Stimulated activated CD4-positive, alpha-beta T cell treated with anti-CD3 and anti-CD28 coated beads, TNF-alpha, amount 100 ng/mL, for 4 hours (primary cell): ENCODE measurements around the gene JARID2.
"Not testable (repeated sequence)": the region's sequence is repeated elsewhere in the genome, so short reads cannot be mapped to it uniquely, and the experiment has no call there.

Experiments used
- DNase-seq, 3 experiments: peaks; one replicate each; pipeline ENCODE4 v3.0.0-alpha.2; 2020; ENCODE audit warnings: low read depth in 3 of 3

Gene JARID2

DNA sequence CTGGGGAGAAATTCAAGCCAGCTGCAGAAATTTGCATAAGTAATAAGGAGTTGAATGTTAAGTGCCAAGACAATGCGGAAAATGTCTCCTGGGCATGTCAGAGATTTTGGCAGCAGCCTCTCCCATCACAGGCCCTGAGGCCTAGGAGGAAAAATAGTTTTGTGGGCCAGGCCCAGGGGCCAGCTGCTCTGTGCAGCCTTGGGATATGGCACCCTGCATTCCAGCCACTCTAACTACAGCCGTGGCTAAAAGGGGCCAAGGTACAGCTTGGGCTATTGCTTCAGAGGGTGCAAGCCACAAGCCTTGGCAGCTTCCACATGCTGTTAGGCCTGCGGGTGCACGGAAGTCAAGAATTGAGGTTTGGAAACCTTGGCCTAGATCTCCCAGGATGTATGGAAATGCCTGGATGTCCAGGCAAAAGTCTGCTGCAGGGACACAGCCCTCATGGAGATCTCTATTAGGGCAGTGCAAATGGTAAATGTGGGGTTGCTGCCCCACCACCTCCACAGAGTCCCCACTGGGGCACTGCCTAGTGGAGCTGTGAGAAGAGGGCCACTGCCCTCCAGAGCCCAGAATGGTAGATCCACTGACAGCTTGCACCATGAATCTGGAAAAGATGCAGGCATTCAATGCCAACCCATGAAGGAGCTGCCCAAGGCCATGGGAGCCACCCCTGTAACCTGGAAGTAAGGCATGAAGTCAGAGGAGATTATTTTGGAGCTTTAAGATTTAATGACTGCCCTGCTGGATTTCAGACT lies 290.5 kb downstream of the JARID2 start:
- DNase-seq: no peak

DNA sequence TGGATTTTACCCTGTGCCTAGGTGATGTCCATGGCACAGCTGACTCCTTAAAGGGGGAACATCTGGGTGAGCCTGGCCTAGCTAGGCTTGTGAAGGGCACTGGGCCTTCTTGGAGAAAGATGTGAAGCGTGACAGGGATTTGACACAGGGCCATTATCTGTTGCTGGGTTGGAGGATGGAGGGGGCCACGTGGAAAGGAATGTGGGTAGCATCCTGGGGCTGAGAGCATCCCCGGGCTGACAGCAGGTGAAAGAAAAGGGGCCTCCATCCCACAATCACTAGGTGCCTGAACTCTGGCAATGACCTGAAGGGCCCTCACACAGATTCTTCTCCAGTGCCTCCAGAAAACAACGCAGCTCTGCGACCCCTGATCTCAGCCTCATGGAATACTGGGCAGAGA lies 292.2 kb downstream of the JARID2 start:
- DNase-seq: no peak

DNA sequence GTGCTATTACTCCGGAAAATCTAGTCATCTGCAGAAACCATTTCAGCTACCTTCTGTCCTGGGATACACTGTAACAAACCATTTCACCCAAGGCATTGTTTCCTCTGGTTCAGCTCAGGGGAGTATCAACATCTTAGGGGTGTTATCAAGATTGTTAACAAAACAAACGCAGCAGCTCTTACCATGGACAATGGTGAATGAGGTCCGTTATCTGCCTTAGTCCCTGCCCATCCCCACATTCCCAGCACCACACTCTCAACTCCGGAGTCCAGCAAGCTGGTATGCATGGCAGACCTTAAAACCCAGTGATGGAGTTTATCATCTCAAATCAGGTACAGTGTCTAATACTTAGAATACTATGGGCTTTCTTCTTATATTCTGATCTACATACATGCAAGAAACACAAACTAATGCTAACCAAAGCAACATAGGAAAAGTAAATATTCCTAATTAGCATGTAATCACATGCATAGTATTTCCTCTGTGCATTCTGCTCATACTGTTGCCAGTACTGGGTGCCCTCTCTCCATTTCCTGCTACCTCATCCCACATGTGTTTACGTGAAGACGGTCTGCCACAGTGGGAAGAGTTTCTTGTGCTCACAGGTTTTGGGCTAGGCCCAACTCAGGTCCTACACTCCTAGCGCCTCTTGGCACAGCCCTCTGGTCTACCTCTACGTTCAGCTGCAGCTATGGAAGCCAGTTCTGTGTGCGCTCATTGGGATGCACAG lies 293.1 kb downstream of the JARID2 start:
- no peak for DNase-seq

DNA sequence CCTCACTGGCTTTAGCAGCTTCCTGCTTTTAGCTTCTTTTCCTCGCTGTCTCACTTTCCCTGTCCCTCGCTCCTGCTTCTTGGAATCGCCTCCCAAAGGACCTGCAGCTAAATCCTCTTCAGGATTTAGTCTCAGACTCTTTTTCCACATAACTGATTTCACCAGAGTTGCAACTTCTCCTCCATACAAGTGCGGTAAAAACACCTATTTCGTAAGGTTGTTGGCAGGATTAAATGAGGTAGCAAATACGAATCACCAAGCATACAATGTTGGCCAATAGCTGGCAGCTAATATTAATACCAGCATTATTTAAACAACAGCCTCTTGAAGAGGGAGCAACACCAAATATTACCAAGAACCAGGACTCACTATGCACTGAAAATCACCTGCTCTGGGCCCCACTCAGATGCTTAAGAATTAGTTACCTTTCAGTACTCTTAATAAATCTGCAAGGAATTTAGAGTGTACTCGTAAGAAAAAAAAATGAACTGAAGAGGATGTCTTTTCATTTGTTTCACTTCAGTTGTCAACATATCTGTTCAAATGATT lies 293.9 kb downstream of the JARID2 start:
- DNase-seq: no peak

DNA sequence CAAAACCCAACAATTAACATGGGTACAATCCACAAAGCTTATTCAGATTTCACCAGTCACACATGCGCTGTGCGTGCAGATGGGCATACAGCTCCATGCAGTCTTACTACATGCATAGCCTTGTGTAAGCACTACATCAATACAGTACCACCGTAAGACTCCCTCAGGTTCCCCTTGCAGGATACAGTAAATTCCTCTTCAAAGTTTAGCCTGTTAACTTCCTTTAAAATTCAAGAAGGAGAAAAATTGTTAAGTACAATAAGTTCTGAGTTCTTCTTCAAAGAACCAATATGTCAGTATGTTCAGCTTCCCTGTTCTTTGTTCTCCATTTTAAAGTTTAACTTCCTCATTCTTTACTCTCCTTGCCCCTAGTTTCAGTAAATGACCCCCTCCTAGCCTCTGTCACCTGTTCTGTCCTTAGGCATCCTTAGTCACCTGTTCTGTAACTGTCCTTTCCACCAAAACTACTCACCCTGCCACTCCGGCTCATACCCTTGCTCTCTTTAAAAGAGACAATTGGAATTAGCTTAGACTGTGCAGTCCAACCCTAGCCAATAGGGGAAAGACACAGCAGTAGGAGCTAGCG lies 297.6 kb downstream of the JARID2 start:
- DNase-seq: not testable (repeated sequence)

DNA sequence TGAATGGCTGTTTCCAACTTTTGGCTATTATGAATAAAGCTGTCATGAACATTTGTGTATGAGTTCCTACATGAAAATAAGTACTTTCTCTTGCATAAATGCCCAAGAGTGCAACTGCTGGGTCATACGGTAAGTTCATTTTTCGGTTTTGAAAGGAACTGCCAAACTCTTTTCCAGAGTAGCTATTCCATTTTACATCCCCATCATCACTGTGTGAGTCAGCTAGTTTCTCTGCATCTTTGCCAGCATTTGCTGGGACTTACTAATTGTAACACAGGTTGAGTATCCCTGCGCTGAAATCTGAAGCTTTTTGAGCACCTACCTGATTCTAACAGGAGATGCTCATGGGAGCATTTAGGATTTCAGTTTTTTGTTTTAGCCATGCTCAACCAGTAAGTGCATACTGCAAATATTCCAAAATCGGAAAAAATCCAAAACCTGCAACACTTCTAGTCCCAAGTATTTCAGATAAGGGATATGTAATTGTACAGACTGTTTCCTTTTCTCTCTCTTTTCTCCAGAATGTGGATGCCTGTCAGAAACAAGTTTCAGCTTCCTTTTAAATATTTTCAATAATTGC lies 298.5 kb downstream of the JARID2 start:
- DNase-seq: no peak

DNA sequence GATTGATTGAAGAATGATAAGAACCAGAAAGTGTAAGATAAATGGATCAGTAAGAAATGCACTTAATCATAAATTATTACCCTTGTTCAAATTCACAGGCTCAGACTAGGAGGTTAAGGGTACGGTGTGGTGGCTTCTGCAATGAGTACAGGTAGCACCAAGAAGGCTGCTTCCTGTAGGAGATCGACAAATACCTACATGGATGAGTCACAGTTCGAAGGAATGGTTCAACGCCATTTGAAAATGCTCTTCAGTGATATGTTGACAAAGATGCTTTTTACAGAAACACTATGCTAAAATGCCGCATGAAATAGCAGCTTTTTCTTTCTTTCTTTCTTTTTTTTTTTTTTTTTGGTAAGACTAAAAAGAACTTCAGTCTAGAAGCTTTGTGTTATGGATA lies 300.7 kb downstream of the JARID2 start:
- DNase-seq: no peak

DNA sequence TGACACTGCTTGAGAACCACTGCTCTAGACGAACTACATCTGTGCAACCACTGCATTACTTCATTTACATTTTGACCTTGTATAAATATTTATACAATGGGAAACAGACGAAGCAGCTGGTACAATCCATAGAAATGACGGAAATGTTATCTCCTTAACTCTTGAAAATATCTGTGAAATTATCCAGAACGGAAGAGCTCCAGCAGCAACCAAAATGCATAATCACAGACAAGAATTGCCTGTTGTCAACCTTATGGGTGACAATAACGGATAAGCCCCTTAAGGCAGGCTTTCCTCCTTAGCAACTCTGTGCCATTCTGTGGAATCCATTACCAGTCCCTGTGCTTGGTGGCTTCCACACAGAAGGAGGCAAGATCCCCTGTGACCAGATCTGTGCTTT lies 301.5 kb downstream of the JARID2 start:
- no peak for DNase-seq

DNA sequence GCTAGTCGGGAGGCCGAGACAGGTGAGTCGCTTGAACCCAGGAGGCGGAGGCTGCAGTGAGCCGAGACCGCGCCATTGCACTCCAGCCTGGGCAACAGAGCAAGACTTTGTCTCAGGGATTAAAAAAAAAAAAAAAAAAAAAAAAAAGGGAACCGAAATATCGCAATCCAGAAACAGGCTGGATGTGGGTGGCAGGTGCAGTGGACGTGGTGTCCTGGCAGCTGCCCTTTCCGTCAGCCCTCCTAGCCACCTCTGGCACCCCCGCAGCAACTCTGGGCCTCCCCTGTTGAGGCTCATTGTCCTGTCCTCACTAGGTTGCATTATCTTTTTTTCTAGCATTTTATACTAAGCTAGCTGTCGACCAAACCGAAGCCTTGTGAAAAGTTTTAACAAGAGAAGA lies 303.5 kb downstream of the JARID2 start:
- no peak for DNase-seq

DNA sequence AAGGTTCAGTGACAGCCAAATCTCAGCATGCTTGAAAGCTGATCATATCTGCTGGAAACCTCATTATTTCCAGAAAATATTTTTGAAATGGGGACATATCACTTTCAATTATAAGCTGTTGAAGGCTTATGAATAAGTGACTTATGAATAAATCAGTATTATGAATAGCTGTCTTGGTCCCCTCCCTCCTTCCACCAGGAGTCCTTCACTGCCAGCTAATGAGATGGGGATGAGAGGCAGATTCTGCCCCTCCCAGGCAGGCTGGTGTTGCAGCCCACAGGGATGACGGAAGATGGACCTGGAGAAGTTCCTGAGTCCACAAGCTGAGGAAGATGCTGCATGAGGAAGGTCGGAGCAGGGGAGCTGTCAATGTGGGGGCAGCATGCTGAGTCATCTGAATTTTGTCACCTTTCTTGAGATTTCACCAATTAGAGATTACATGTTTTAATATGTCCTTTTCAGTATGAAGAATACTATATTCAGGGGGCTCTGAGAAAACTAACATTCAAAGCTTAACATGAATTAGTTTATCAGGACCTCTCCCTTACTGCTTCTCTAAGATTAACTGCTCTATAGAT lies 304.8 kb downstream of the JARID2 start:
- no peak for DNase-seq

DNA sequence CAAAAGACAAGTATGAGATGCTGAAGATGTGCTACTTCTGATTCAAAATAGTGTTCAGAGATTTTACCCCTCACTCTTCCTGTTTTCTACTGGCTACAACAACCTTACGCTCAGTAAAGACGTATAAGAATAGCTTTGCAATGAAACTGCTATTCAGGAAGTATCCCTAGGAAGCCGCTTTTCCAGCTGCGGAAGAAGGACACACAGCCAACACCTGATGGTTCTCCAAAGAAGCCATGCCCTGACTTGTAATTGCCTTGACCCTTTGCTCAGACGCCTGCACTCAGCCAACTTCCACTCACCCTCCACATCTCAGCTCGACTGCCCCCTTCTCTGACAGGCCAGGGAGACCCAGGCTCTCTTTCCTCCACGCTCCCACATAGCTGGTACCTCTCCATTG lies 305.4 kb downstream of the JARID2 start:
- no peak for DNase-seq

DNA sequence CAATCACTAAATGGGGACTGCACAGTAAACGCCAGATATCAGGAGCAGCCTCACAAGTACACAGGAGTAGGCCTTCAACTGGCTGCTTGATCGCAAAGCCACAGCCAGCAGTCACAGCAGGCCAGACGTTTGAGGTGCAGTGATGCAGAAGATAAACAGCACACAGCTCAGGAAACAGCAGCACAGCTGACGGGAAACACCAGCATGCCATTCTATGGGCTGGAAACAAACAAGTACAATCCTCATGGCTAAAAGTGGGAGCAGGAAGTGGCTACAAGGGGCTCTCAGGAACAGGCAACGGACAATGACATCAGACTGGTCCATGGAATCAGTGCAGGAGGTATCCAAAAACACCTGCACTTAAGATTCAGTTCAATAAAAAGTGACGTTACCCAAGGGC lies 305.9 kb downstream of the JARID2 start:
- no peak for DNase-seq

DNA sequence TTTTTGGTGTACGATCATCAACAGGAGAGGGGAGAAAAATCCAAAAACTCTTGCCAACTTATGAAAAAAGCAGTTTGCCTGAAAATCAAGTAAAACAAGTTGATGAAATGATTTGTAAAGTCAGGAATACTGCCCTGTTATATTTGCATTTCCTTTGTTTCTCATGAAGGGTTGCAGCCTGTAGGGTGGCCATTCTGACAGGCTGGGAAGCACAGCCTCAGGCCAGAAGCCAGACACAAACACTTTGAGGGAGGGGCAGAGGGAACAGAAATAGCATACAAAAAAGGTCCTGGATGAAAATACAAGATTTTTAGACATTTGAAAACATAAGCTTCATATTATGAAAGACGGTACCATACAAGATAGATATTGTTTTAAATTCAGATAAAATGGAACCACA lies 307.2 kb downstream of the JARID2 start:
- DNase-seq: no peak

DNA sequence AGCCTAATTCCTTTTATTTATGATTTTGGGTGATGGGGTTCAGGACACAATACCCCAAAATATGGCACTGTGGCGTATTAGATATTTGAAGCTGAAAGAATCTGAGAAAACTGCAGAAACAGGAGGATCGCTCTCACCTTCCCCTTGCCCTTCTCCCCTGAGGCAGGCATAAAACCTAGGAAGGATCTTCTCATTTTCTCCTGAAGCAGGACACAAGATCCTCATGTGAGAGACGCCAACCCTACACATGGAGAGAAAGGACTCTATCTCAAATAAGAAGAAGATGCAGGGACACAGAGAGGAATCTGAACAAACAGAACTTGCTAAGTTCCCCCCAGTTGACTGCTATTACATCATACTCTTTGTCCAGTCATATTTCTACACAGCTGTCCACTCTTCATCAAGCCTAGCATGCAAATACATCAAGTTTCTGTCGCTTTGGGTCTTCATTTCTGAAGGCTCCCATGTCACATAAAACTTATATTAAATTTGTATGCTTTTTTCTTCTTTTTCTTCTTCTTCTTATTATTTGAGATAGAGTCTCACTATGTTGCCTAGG lies 307.9 kb downstream of the JARID2 start:
- DNase-seq: no peak

DNA sequence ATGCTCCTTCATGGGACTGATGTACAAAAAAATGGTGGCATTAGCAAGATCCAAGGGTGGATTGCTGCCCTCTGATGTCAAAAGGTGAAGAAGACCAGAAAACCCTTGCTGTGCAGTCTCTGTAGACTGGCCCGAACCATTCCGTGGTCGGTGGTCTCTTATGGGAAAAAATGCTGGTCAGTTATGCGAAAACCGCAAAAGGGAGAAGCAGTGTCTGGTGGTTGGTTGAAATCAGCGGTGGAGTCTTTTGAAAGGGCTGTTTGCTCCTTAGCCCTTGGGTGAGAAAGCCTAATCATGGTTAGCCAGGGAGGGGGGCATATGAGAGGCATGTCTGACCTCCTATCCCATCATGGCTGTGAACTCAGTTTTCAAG lies 308.8 kb downstream of the JARID2 start:
- no peak for DNase-seq

DNA sequence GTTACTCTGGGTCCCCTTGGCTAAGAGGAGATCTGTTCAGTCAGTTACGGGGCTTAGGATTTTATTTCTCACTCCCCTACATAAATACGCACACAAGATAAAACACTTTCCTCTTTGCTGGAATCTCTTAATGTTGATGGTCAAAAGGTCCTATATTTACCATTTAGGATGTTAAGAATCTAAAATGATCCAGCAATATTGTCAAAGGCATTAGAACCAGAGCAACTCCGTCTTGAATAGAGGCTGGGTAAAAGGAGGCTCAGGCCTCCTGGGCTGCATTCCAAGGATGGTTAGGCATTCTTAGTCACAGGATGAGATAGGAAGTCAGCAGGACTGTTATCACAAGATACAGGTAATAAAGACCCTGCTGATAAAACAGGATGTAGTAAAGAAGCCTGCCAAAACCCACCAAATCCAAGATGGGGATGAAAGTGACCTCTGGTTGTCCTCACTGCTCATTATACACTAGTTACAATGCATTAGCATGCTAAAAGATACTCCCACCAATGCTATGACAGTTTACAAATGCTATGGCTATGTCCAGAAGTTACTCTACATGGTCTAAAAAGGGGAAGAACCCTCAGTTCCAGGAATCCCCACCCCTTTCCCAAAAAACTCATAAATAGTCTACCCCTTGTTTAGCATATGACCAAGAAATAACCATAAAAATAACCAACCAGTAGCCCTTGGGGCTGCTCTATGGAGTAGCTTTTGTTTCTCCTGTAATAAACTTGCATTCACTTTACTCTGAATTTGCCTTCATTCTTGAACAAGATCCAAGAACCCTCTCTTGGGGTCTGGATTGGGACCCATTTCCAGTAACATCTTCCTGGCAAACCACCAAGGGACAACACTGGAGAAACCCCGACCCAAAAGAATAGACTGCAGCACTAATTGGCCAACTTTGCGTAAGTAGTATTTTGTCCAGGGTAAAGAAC lies 309.5 kb downstream of the JARID2 start:
- DNase-seq: no peak

DNA sequence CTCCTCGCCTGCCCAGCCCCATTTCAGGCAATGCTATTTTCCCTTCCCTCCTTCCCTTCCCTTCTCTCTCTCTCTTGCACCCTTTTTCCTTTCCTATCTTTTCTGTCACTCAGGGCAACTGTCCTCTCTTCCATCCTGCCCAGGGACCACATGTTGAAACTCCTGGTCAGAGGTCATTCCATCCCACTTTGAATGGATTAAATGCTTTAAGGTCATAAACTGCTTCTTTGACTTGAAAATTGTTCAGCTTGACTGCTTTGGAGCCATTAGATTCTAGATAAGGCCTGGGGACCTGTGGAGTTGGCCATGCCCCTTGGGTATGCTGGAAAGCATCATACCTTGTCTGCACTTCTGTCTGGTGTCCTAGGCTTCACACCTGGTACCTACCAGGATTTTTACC lies 310.8 kb downstream of the JARID2 start:
- DNase-seq: no peak

DNA sequence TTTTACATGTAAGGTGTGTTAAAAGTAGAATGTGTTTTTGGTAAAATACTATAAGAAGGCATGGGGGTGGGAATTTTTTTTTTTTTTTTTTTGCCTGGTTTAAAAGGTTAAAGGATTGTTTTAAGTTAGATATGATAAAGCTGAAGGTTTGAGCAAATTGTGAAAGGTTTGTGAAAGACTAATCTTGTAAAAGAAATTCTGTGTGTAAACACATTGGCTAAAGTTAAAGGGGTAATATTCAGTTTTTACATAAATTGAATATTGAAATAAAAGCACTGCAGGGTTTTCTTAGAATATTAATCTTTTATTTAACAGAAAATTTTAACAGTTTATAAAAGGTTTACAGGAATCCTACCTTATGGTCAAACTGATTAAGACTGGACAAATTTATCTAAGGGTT lies 311.3 kb downstream of the JARID2 start:
- DNase-seq: no peak

DNA sequence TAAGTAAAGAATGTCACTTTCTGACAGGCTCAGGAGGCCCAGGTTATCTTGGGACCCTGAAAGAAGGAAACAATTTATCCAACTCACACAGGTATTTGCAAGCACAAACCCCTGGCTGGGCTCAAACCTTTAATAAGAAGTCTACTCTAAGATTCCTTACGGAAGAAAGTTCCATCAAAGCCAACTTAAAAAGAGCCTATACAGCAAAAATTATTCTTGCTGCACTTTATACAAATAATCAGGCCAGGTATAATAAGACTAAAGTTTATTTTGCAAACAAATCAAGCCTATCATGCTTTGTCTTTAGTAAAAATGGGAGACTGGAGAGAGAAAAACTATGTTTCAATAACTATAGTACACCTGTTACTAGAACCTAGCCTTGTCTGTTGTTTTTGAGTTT lies 314.8 kb downstream of the JARID2 start:
- no peak for DNase-seq

DNA sequence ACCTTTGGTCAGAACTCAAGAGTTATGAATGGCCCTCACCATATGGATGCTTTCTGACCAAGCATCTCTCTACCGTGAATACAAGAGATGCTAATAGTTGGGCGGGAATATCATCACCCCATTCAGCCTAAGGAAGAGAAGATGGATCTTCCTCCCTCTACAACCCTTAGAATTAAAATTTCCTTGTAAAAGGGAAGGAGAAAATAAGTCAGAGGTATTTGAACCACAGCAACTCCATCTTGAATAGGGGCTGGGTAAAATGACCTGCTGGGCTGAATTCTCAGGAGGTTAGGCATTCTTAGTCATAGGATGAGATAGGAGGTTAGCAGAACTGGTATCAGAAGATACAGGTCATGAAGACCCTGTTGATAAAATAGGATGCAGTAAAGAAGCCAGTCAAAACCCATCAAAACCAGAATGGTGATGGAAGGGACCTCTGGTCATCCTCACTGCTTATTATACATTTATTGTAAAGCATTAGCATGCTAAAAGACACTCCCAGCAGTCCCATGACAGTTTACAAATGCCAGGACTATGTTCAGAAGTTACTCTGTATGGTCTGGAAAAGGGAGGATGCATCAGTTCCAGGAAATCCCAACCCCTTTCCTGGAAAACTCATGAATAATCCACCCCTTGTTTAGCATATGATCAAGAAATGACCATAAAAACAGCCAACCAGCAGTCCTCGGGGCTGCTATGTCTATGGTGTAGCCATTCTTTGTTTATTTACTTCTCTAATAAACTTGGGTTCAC lies 315.8 kb downstream of the JARID2 start:
- DNase-seq: no peak
